HepG2 (cell line): Measurements from ENCODE around the gene JSRP1. TPM values are rescaled to one million over a fixed set of nuclear protein-coding genes. Genes with fewer than 3 reads are reported as not detected.

Experiments used
- ONECUT2 ChIP-seq: sonication (generic); formaldehyde crosslinking; IDR thresholded peaks from 2 replicates; pipeline ENCODE4 v1.4.0; 2020; ENCODE audit warnings: missing genetic modification reagents
- RFX5 ChIP-seq: IDR thresholded peaks from 2 replicates; pipeline ENCODE4 v1.6.1; 2011; ENCODE audit warnings: low read depth, low read length, improper control_type of control experiment
- SIN3A ChIP-seq: IDR thresholded peaks from 2 replicates; pipeline ENCODE4 v1.6.1; 2011; ENCODE audit warnings: low read depth, mild to moderate bottlenecking, control low read depth, low read length, borderline replicate concordance
- TAF1 ChIP-seq: sonication (generic); formaldehyde crosslinking; IDR thresholded peaks from 2 replicates; pipeline ENCODE4 v1.4.0; 2020; ENCODE audit warnings: missing genetic modification reagents
- TFDP1 ChIP-seq: IDR thresholded peaks from 2 replicates; pipeline ENCODE4 v1.6.1; 2016; ENCODE audit warnings: missing compliant biosample characterization, missing genetic modification reagents, borderline replicate concordance
- UBTF ChIP-seq: sonication (generic); formaldehyde crosslinking; IDR thresholded peaks from 2 replicates; pipeline ENCODE4 v1.4.0; 2020; ENCODE audit warnings: mild to moderate bottlenecking, missing genetic modification reagents
- YEATS4 ChIP-seq: sonication (generic); formaldehyde crosslinking; IDR thresholded peaks from 2 replicates; pipeline ENCODE4 v1.4.0; 2020; ENCODE audit warnings: missing genetic modification reagents, borderline replicate concordance
- ZBTB20 ChIP-seq: sonication (generic); formaldehyde crosslinking; IDR thresholded peaks from 2 replicates; pipeline ENCODE4 v1.8.1; 2023; ENCODE audit warnings: missing genetic modification reagents, low read depth, mild to moderate bottlenecking, borderline replicate concordance
- ZBTB37 ChIP-seq: sonication (generic); formaldehyde crosslinking; IDR thresholded peaks from 2 replicates; pipeline ENCODE4 v1.4.0; 2020; ENCODE audit warnings: mild to moderate bottlenecking, missing genetic modification reagents
- ZFY ChIP-seq: sonication (generic); formaldehyde crosslinking; IDR thresholded peaks from 2 replicates; pipeline ENCODE4 v1.4.0; 2020; ENCODE audit warnings: missing genetic modification reagents
- ZFYVE20 ChIP-seq: sonication (generic); formaldehyde crosslinking; IDR thresholded peaks from 2 replicates; pipeline ENCODE4 v1.8.0; 2023; ENCODE audit warnings: low read depth, mild to moderate bottlenecking, moderate library complexity, missing genetic modification reagents, borderline replicate concordance
- ZNF251 ChIP-seq: sonication (generic); formaldehyde crosslinking; IDR thresholded peaks from 2 replicates; pipeline ENCODE4 v1.9.0; 2021; ENCODE audit warnings: mild to moderate bottlenecking, missing genetic modification reagents
- ZNF296 ChIP-seq: sonication (generic); formaldehyde crosslinking; conservative IDR thresholded peaks from 2 replicates; pipeline ENCODE4 v1.5.0; 2020; ENCODE audit warnings: mild to moderate bottlenecking, missing genetic modification reagents
- polyA plus RNA-seq, 8 experiments: library from polyadenylated mRNA; depleted of rRNA in 3 of 8; stranded (reverse) in 7 of 8; unstranded in 1 of 8; fragments of >200 nt; fragmentation: Illumina TruSeq in 4 of 8; extraction: Trizol in 4 of 8; gene quantifications; 2 replicates each; pipeline versions ENCODE4 v1.2.1 to v1.2.3, GENCODE V29; 2011 to 2016; ENCODE audit warnings: low read depth in 4 of 8, missing spikeins in 1 of 8, mixed read lengths in 1 of 8; ENCODE audit not compliant: insufficient read depth in 1 of 8
- total RNA-seq, 5 experiments: library from RNA; depleted of rRNA; stranded (reverse); fragments of >200 nt; fragmentation: Illumina TruSeq; extraction: Trizol; gene quantifications; 2 replicates each; pipeline ENCODE4 v1.2.3, GENCODE V29; 2016; ENCODE audit warnings: low read depth in 1 of 5
- TF ChIP-seq, protein P1 (sequence below): sonication (generic); formaldehyde crosslinking; IDR thresholded peaks from 2 replicates; pipeline ENCODE4 v1.4.0; 2020; ENCODE audit warnings: missing genetic modification reagents, borderline replicate concordance
- TF ChIP-seq, protein P2 (sequence below): sonication (generic); formaldehyde crosslinking; IDR thresholded peaks from 2 replicates; pipeline ENCODE4 v1.4.0; 2020; ENCODE audit warnings: missing genetic modification reagents
- TF ChIP-seq, protein P3 (sequence below): sonication (generic); formaldehyde crosslinking; IDR thresholded peaks from 2 replicates; pipeline ENCODE4 v1.8.0; 2023; ENCODE audit warnings: mild to moderate bottlenecking, missing genetic modification reagents

JSRP1 gene
- total and polyA plus RNA-seq, 2 of the 13 experiments (the other 11 are each of a cell fraction or from before 2014, with no cell fraction given), result 0.16 to 0.38 TPM

GRCh38 chr19:2212861-2213711 lies 43.1 kb downstream of the JSRP1 start (continued):
- TF ChIP-seq SIN3A (peak; percentile 48; the same call in 1 of the 2 replicates), ZBTB37 (CRISPR knock-in tag) (peak; percentile 69; the same call in 1 of the 2 replicates), TAF1 (CRISPR knock-in tag) (no peak), ZNF251 (peak; percentile 95), ONECUT2 (CRISPR knock-in tag) (peak; percentile 53; the same call in 1 of the 2 replicates), ZFYVE20 (no peak), UBTF (CRISPR knock-in tag) (peak; percentile 44; the same call in 1 of the 2 replicates), TFDP1 (peak; percentile 86; the same call in 1 of the 2 replicates), ZBTB20 (peak; percentile 91; the same call in 1 of the 2 replicates), YEATS4 (CRISPR knock-in tag) (peak; percentile 80), ZFY (CRISPR knock-in tag) (peak; percentile 84), ZNF296 (CRISPR knock-in tag) (no peak), RFX5 (0 out of 2 replicates have a peak, but pooled peaks have one; percentile 6)
- TF ChIP-seq, protein P1, sequence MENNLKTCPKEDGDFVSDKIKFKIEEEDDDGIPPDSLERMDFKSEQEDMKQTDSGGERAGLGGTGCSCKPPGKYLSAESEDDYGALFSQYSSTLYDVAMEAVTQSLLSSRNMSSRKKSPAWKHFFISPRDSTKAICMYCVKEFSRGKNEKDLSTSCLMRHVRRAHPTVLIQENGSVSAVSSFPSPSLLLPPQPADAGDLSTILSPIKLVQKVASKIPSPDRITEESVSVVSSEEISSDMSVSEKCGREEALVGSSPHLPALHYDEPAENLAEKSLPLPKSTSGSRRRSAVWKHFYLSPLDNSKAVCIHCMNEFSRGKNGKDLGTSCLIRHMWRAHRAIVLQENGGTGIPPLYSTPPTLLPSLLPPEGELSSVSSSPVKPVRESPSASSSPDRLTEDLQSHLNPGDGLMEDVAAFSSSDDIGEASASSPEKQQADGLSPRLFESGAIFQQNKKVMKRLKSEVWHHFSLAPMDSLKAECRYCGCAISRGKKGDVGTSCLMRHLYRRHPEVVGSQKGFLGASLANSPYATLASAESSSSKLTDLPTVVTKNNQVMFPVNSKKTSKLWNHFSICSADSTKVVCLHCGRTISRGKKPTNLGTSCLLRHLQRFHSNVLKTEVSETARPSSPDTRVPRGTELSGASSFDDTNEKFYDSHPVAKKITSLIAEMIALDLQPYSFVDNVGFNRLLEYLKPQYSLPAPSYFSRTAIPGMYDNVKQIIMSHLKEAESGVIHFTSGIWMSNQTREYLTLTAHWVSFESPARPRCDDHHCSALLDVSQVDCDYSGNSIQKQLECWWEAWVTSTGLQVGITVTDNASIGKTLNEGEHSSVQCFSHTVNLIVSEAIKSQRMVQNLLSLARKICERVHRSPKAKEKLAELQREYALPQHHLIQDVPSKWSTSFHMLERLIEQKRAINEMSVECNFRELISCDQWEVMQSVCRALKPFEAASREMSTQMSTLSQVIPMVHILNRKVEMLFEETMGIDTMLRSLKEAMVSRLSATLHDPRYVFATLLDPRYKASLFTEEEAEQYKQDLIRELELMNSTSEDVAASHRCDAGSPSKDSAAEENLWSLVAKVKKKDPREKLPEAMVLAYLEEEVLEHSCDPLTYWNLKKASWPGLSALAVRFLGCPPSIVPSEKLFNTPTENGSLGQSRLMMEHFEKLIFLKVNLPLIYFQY, result peak; percentile 88; the same call in 1 of the 2 replicates
- TF ChIP-seq, protein P2, sequence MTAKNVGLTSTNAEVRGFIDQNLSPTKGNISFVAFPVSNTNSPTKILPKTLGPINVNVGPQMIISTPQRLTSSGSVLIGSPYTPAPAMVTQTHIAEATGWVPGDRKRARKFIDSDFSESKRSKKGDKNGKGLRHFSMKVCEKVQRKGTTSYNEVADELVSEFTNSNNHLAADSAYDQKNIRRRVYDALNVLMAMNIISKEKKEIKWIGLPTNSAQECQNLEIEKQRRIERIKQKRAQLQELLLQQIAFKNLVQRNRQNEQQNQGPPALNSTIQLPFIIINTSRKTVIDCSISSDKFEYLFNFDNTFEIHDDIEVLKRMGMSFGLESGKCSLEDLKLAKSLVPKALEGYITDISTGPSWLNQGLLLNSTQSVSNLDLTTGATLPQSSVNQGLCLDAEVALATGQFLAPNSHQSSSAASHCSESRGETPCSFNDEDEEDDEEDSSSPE (CRISPR knock-in tag), result peak; percentile 87
- TF ChIP-seq, protein P3, sequence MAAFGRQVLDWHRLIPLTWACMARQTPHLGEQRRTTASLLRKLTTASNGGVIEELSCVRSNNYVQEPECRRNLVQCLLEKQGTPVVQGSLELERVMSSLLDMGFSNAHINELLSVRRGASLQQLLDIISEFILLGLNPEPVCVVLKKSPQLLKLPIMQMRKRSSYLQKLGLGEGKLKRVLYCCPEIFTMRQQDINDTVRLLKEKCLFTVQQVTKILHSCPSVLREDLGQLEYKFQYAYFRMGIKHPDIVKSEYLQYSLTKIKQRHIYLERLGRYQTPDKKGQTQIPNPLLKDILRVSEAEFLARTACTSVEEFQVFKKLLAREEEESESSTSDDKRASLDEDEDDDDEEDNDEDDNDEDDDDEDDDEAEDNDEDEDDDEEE (CRISPR knock-in tag), result peak; percentile 72; the same call in 1 of the 2 replicates
